ENCODE data around the gene CAMK2A.

GRCh38 chr5:150313921-150314716 lies 24.5 kb upstream of the CAMK2A start:
- TF ChIP-seq, protein P1, sequence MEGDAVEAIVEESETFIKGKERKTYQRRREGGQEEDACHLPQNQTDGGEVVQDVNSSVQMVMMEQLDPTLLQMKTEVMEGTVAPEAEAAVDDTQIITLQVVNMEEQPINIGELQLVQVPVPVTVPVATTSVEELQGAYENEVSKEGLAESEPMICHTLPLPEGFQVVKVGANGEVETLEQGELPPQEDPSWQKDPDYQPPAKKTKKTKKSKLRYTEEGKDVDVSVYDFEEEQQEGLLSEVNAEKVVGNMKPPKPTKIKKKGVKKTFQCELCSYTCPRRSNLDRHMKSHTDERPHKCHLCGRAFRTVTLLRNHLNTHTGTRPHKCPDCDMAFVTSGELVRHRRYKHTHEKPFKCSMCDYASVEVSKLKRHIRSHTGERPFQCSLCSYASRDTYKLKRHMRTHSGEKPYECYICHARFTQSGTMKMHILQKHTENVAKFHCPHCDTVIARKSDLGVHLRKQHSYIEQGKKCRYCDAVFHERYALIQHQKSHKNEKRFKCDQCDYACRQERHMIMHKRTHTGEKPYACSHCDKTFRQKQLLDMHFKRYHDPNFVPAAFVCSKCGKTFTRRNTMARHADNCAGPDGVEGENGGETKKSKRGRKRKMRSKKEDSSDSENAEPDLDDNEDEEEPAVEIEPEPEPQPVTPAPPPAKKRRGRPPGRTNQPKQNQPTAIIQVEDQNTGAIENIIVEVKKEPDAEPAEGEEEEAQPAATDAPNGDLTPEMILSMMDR (IDR thresholded peaks at IDR 0.05), result no peak
- TF ChIP-seq POLR2A (IDR thresholded peaks at IDR 0.05) (no peak), EP300 (IDR thresholded peaks at IDR 0.05; ENCODE audit: low read depth) (no peak)

All from transverse colon (tissue), 3 donors.